Activated naive CD8-positive, alpha-beta T cell treated with anti-CD3 and anti-CD28 coated beads, Interleukin-2, amount 50 U/mL, for 24 hours (primary cell): ENCODE data around the gene TMTC1.
"Not testable (repeated sequence)": the region's sequence is repeated elsewhere in the genome, so short reads cannot be mapped to it uniquely, and the experiment has no call there.

Experiments
- ATAC-seq: fragments of 150-1000 bp; cut with Tn5 transposase; one replicate; pipeline ENCODE4 v1.10.0; 2021
- DNase-seq: peaks from one replicate; pipeline ENCODE4 v3.0.0; 2021
- H3K27ac Mint-ChIP-seq: one replicate; pipeline ENCODE4 v1.8.0; 2021; ENCODE audit warnings: mild to moderate bottlenecking, mixed read lengths
- H3K27me3 Mint-ChIP-seq: one replicate; pipeline ENCODE4 v1.8.0; 2021; ENCODE audit warnings: mixed read lengths
- H3K36me3 Mint-ChIP-seq: one replicate; pipeline ENCODE4 v1.8.0; 2021; ENCODE audit warnings: low read depth, mixed read lengths
- H3K4me1 Mint-ChIP-seq: one replicate; pipeline ENCODE4 v1.8.0; 2021; ENCODE audit warnings: mixed read lengths
- H3K4me3 Mint-ChIP-seq: one replicate; pipeline ENCODE4 v1.8.0; 2021; ENCODE audit warnings: mild to moderate bottlenecking, moderate library complexity, mixed read lengths
- H3K9me3 Mint-ChIP-seq: one replicate; pipeline ENCODE4 v1.8.0; 2021; ENCODE audit warnings: mixed read lengths

TMTC1 gene

GRCh38 chr12:29783773-29784666 is at the start of gene TMTC1:
Gene TMTC1, minus strand, starts transcription at chr12:29783942. Its CDS starts 191 bp downstream, at chr12:29783751.
- no peak for DNase-seq
- Mint-ChIP-seq H3K27ac (no peak within 1 kb of the TSS), H3K27me3 (peaks cover 41% of the 10 kb centered on the region), H3K9me3 (peaks cover 6% of the 10 kb centered on the region), H3K4me3 (peak within 1 kb of the TSS; percentile 14), H3K4me1 (peaks cover 7% of the 10 kb centered on the region), H3K36me3 (no peaks in the 10 kb centered on the region)
- no peak for ATAC-seq

- Mint-ChIP-seq H3K4me3 (no peak overlapping the region), H3K27ac (no peak overlapping the region), H3K4me1 (no peaks in the 10 kb centered on the region), H3K27me3 (no peaks in the 10 kb centered on the region), H3K36me3 (no peaks in the 10 kb centered on the region), H3K9me3 (peaks cover 12% of the 10 kb centered on the region)
- ATAC-seq (no peak), DNase-seq (no peak)
These were observed 47.4 kb upstream of the TMTC1 start for GRCh38 chr12:29831173-29831572.

GRCh38 chr12:29830391-29830790 is 46.6 kb upstream of the TMTC1 start:
- DNase-seq (no peak), ATAC-seq (no peak)
- H3K4me1 Mint-ChIP-seq, result no peaks in the 10 kb centered on the region
- no peak overlapping the region for H3K4me3 Mint-ChIP-seq
- H3K27ac Mint-ChIP-seq, result no peak overlapping the region
- H3K27me3 Mint-ChIP-seq, result no peaks in the 10 kb centered on the region
- no peaks in the 10 kb centered on the region for H3K36me3 Mint-ChIP-seq
- peaks cover 12% of the 10 kb centered on the region for H3K9me3 Mint-ChIP-seq

GRCh38 chr12:29818916-29819623 is 35.3 kb upstream of the TMTC1 start:
- H3K4me1 Mint-ChIP-seq, result no peaks in the 10 kb centered on the region
- DNase-seq (no peak), ATAC-seq (no peak)
- no peak overlapping the region for H3K4me3 Mint-ChIP-seq
- no peak overlapping the region for H3K27ac Mint-ChIP-seq
- peaks cover 4% of the 10 kb centered on the region for H3K9me3 Mint-ChIP-seq
- no peaks in the 10 kb centered on the region for H3K36me3 Mint-ChIP-seq
- no peaks in the 10 kb centered on the region for H3K27me3 Mint-ChIP-seq

GRCh38 chr12:29816874-29817725 is 33.4 kb upstream of the TMTC1 start:
- no peaks in the 10 kb centered on the region for H3K4me1 Mint-ChIP-seq
- no peak overlapping the region for H3K4me3 Mint-ChIP-seq
- ATAC-seq (no peak), DNase-seq (no peak)
- H3K27ac Mint-ChIP-seq, result no peak overlapping the region
- H3K9me3 Mint-ChIP-seq, result peaks cover 4% of the 10 kb centered on the region
- H3K36me3 Mint-ChIP-seq, result no peaks in the 10 kb centered on the region
- no peaks in the 10 kb centered on the region for H3K27me3 Mint-ChIP-seq

GRCh38 chr12:29809616-29810361 is 26.0 kb upstream of the TMTC1 start:
- H3K4me1 Mint-ChIP-seq, H3K4me3 Mint-ChIP-seq, H3K27ac Mint-ChIP-seq, H3K36me3 Mint-ChIP-seq, H3K27me3 Mint-ChIP-seq, ATAC-seq, DNase-seq, H3K9me3 Mint-ChIP-seq: not testable (repeated sequence)

GRCh38 chr12:29807129-29807528 is 23.4 kb upstream of the TMTC1 start:
- Mint-ChIP-seq H3K9me3 (peaks cover 5% of the 10 kb centered on the region), H3K27me3 (peaks cover 2% of the 10 kb centered on the region), H3K4me1 (no peaks in the 10 kb centered on the region), H3K27ac (no peak overlapping the region), H3K36me3 (no peaks in the 10 kb centered on the region), H3K4me3 (no peak overlapping the region)
- DNase-seq (no peak), ATAC-seq (no peak)

- ATAC-seq, result no peak
- no peak for DNase-seq
- H3K4me1 Mint-ChIP-seq, result no peaks in the 10 kb centered on the region
- H3K9me3 Mint-ChIP-seq, result peaks cover 9% of the 10 kb centered on the region
- no peak overlapping the region for H3K4me3 Mint-ChIP-seq
- no peaks in the 10 kb centered on the region for H3K36me3 Mint-ChIP-seq
- H3K27ac Mint-ChIP-seq, result no peak overlapping the region
- peaks cover 2% of the 10 kb centered on the region for H3K27me3 Mint-ChIP-seq
These were observed 20.3 kb upstream of the TMTC1 start for GRCh38 chr12:29804019-29804418.

GRCh38 chr12:29799591-29799990 is 15.8 kb upstream of the TMTC1 start:
- H3K9me3 Mint-ChIP-seq, result peaks cover 9% of the 10 kb centered on the region
- H3K4me3 Mint-ChIP-seq, result no peak overlapping the region
- no peak for ATAC-seq
- no peaks in the 10 kb centered on the region for H3K36me3 Mint-ChIP-seq
- no peak overlapping the region for H3K27ac Mint-ChIP-seq
- DNase-seq, result no peak
- no peaks in the 10 kb centered on the region for H3K4me1 Mint-ChIP-seq
- peaks cover 2% of the 10 kb centered on the region for H3K27me3 Mint-ChIP-seq

GRCh38 chr12:29797565-29798355 is 14.0 kb upstream of the TMTC1 start:
- H3K4me3 Mint-ChIP-seq, result no peak overlapping the region
- H3K27ac Mint-ChIP-seq, result no peak overlapping the region
- H3K4me1 Mint-ChIP-seq, result no peaks in the 10 kb centered on the region
- ATAC-seq (no peak), DNase-seq (no peak)
- H3K27me3 Mint-ChIP-seq, result no peaks in the 10 kb centered on the region
- no peaks in the 10 kb centered on the region for H3K36me3 Mint-ChIP-seq
- H3K9me3 Mint-ChIP-seq, result peaks cover 12% of the 10 kb centered on the region

GRCh38 chr12:29796823-29797263 is 13.1 kb upstream of the TMTC1 start:
- no peak overlapping the region for H3K4me3 Mint-ChIP-seq
- ATAC-seq, result no peak
- DNase-seq, result no peak
- peaks cover 9% of the 10 kb centered on the region for H3K9me3 Mint-ChIP-seq
- no peaks in the 10 kb centered on the region for H3K27me3 Mint-ChIP-seq
- H3K36me3 Mint-ChIP-seq, result no peaks in the 10 kb centered on the region
- no peak overlapping the region for H3K27ac Mint-ChIP-seq
- H3K4me1 Mint-ChIP-seq, result no peaks in the 10 kb centered on the region

GRCh38 chr12:29795715-29796114 is 12.0 kb upstream of the TMTC1 start:
- no peak for DNase-seq
- no peaks in the 10 kb centered on the region for H3K36me3 Mint-ChIP-seq
- H3K9me3 Mint-ChIP-seq, result peaks cover 4% of the 10 kb centered on the region
- no peak overlapping the region for H3K27ac Mint-ChIP-seq
- H3K4me3 Mint-ChIP-seq, result no peak overlapping the region
- ATAC-seq, result no peak
- no peaks in the 10 kb centered on the region for H3K27me3 Mint-ChIP-seq
- no peaks in the 10 kb centered on the region for H3K4me1 Mint-ChIP-seq

GRCh38 chr12:29794862-29795261 is 11.1 kb upstream of the TMTC1 start:
- Mint-ChIP-seq H3K27ac (no peak overlapping the region), H3K36me3 (no peaks in the 10 kb centered on the region), H3K9me3 (peaks cover 4% of the 10 kb centered on the region), H3K4me1 (no peaks in the 10 kb centered on the region), H3K4me3 (no peak overlapping the region), H3K27me3 (no peaks in the 10 kb centered on the region)
- no peak for DNase-seq
- no peak for ATAC-seq
